Adrenal gland (tissue), 12 donors: ENCODE results near the gene CTBP2. TPM values are rescaled to one million over a fixed set of nuclear protein-coding genes. Genes with fewer than 3 reads are reported as not detected.
A peak's percentile ranks its signal among the peaks of the same experiment; 100 is the strongest.

Experiments
- DNase-seq, 7 donors: peaks; one replicate each; pipeline ENCODE4 v3.0.0-alpha.2; 2019 to 2020
- H3K27ac ChIP-seq, 5 donors: fragments of 200-600 bp; sonication (generic) in 4 of 5; 1 replicate in 3 of 5; 2 replicates in 2 of 5; pipeline versions ENCODE4 v1.5.1 to v1.8.0; 2016 to 2020; ENCODE audit warnings: mild to moderate bottlenecking in 1 of 5
- H3K27me3 ChIP-seq: fragments of 200-600 bp; 2 replicates; pipeline ENCODE4 v1.8.0; 2021
- H3K36me3 ChIP-seq, 2 donors: fragments of 200-600 bp; replicated peaks in 1 of 2; 1 replicate in 1 of 2; 2 replicates in 1 of 2; pipeline versions ENCODE4 v1.5.1 to v1.8.0; 2018 to 2022
- H3K4me1 ChIP-seq, 2 donors: fragments of 200-600 bp; replicated peaks in 1 of 2; 1 replicate in 1 of 2; 2 replicates in 1 of 2; pipeline versions ENCODE4 v1.5.1 to v1.8.0; 2018 to 2021
- H3K4me3 ChIP-seq, 4 donors: fragments of 200-600 bp; sonication (generic) in 3 of 4; one replicate each; pipeline ENCODE4 v1.5.1; 2016 to 2018
- H3K9me3 ChIP-seq, 3 donors: fragments of 200-600 bp; sonication (generic) in 1 of 3; replicated peaks in 1 of 3; 1 replicate in 2 of 3; 2 replicates in 1 of 3; pipeline versions ENCODE4 v1.5.1 to v1.8.0; 2016 to 2021
- POLR2A ChIP-seq, 2 donors: fragments of 450-650 bp; IDR thresholded peaks; one replicate each; pipeline ENCODE4 v1.6.1; 2017; ENCODE audit warnings: antibody characterized with exemption in 2 of 2, mild to moderate bottlenecking in 2 of 2, moderate library complexity in 1 of 2
- WGBS, 4 donors: extraction: QIAGEN DNeasy Blood & Tissue Kit in 2 of 4; methylation state at CpG; one replicate each; pipeline versions ENCODE4 v1.1.5 to v1.1.7; 2013 to 2017; 5-methylcytosine and 5-hydroxymethylcytosine counted together
- intact Hi-C, 2 donors: fragments of 100-400 bp; cut with DNase I; formaldehyde crosslinking; loops; one replicate each; pipeline versions ENCODE4 v1.14.1 to v1.15.0; 2022 to 2023
- polyA plus RNA-seq, 3 donors: library from polyadenylated mRNA; stranded (reverse); fragments of 200-250 nt in 2 of 3; fragments of 350-450 nt in 1 of 3; fragmentation: Illumina TruSeq in 1 of 3; extraction: RNeasy Lipid Tissue Mini Kit (QIAGEN cat#74804) in 1 of 3; gene quantifications; one replicate each; pipeline ENCODE4 v1.2.3, GENCODE V29; 2013 to 2014
- total RNA-seq, 9 donors: library from RNA; depleted of rRNA in 4 of 9; stranded (reverse); fragments of >200 nt in 4 of 9; fragments of 120-200 nt in 1 of 9; fragmentation: NEBNext Ultra II Directional in 1 of 9; extraction: Animal tissue kit (Norgen Biotek cat#: 25700) in 1 of 9; gene quantifications; one replicate each; pipeline versions ENCODE4 v1.1.0 to v1.2.4, GENCODE V29; 2013 to 2023
- TF ChIP-seq, protein P1 (sequence below), 6 experiments: fragments of 450-650 bp in 4 of 6; fragments of 200-600 bp in 2 of 6; sonication (generic) in 1 of 6; IDR thresholded peaks; 1 replicate in 5 of 6; 2 replicates in 1 of 6; pipeline versions ENCODE4 v1.5.1 to v1.8.0; 2016 to 2021; ENCODE audit warnings: antibody characterized with exemption in 6 of 6, mild to moderate bottlenecking in 2 of 6, moderate library complexity in 1 of 6
- donor health status: healthy with polysubstance abuse.
- donor health status: Bipolar disorder and iron deficiency.
- donor health status: DM: yes; HTN: yes; CAD: no.
- donor health status: DM: no; HTN: no; CAD: no.
- donor health status: DM: no; HTN: no; CAD: no.
- donor health status: DM: yes; HTN: yes; CAD: no.

Gene CTBP2
- total and polyA plus RNA-seq, 12 donors = 25.3 to 66.5 (median 45.7) TPM

DNA sequence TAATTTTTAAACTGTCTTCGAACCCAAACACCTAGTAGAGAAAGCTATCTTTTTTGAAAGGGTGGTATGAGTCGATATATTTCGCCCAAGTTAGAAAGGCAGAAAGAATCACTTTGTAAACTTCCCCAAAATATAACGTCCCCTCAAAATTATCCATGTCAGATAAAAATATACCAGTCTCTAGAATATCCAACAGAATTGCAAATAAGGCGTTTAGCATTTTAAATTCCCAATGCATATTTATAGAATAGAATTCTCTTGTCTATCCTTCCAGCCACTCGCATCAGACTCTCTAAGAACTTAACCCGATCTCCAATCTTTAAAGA, 2.1 kb downstream of the CTBP2 start:
- no peaks in the 10 kb centered on the region for H3K9me3 ChIP-seq

DNA sequence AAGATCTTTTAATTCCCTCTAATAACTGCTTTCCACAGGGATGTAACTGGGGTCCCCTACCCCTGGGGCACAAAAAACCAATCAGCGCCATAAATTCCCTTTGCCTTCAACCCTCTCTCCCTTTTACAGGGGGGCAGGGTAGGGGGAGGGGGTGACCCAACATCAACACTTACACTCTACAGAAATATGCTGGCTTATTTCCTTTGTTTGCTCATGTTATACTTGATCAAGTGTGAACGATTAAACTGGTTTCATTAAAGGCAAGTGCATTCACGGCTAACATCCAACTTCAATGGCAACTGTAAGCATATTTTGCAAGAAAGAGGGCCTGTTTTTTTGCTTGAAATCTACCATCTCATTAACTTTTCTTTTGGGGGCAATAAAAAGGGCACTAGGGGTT, 2.9 kb downstream of the CTBP2 start:
- Histone ChIP-seq H3K27me3 (no peaks in the 10 kb centered on the region), H3K4me3 (peak overlapping the region in 1 of 4 donors; percentile 97), H3K4me1 (peaks cover 44 to 65% of the 10 kb centered on the region in 2 donors), H3K36me3 (no peaks in the 10 kb centered on the region), H3K9me3 (no peaks in the 10 kb centered on the region), H3K27ac (peak overlapping the region in 2 of 5 donors; percentile 88 to 96)
- 36 to 48% (median 47%) methylated on average over 3 of the region's 3 CpGs for WGBS, 4 donors
- peak in 3 of 7 donors; percentile 5 to 28 (median 5) for DNase-seq
- TF ChIP-seq, protein P1, sequence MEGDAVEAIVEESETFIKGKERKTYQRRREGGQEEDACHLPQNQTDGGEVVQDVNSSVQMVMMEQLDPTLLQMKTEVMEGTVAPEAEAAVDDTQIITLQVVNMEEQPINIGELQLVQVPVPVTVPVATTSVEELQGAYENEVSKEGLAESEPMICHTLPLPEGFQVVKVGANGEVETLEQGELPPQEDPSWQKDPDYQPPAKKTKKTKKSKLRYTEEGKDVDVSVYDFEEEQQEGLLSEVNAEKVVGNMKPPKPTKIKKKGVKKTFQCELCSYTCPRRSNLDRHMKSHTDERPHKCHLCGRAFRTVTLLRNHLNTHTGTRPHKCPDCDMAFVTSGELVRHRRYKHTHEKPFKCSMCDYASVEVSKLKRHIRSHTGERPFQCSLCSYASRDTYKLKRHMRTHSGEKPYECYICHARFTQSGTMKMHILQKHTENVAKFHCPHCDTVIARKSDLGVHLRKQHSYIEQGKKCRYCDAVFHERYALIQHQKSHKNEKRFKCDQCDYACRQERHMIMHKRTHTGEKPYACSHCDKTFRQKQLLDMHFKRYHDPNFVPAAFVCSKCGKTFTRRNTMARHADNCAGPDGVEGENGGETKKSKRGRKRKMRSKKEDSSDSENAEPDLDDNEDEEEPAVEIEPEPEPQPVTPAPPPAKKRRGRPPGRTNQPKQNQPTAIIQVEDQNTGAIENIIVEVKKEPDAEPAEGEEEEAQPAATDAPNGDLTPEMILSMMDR (IDR thresholded peaks at IDR 0.05) = no peak
- TF ChIP-seq POLR2A (IDR thresholded peaks at IDR 0.05) = no peak
- intact Hi-C loops = loop anchor here in 1 of 2 donors (10.0 kb wide), 1 partner anchor 73 kb away; no protein-coding TSS in a partner anchor

More for the DNA sequence above, 2.1 kb downstream of the CTBP2 start:
- Histone ChIP-seq H3K27ac (peak overlapping the region; percentile 87 to 99 (median 94)), H3K4me3 (peak overlapping the region in 3 of 4 donors; percentile 40 to 97 (median 75)), H3K36me3 (no peaks in the 10 kb centered on the region), H3K27me3 (no peaks in the 10 kb centered on the region), H3K4me1 (peaks cover 39 to 58% of the 10 kb centered on the region in 2 donors)
- no peak for DNase-seq
- WGBS, 4 donors = 8 to 15% (median 11%) methylated on average over 7 of the region's 7 CpGs
- TF ChIP-seq POLR2A (IDR thresholded peaks at IDR 0.05) = no peak
- TF ChIP-seq, protein P1 (IDR thresholded peaks at IDR 0.05) = no peak
- intact Hi-C loops = loop anchor here in 1 of 2 donors (10.0 kb wide), 1 partner anchor 73 kb away; no protein-coding TSS in a partner anchor

DNA sequence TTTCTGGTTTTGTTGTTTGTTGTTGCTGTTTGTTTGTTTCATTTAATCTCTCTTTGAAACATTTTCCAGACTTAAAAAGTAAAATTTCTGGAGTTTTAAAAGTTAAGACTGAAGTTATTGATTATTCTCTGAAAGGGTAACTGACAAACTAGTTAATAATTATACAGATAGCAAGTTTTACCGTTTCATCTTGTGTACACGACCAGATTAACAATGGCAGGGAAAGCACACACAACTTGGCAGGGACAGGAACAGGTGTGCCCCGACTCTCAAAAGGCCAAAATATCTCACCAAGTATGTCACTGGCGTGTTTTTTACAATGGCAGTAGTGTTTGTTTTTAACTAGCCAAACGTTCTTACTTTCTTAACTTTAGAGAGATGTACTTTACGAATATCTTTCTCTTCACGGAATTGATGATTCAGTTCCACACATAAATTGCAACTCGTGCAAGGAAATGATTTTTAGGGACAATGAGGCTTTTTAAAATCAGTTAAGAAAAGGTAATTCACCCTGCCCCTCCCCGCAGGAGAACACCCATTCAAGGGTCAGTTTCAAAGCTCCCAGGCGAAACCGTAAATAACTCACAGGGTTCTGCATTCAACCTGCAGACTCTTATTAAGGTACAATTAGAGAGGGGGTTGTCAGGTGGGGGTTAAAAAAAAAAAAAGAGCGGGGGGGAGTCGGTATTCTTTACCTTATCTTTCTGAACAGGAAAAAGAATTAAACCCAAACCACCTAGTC, 3.5 kb downstream of the CTBP2 start:
- Histone ChIP-seq H3K9me3 (no peaks in the 10 kb centered on the region), H3K4me3 (peak overlapping the region in 1 of 4 donors; percentile 97), H3K36me3 (no peaks in the 10 kb centered on the region), H3K27me3 (no peaks in the 10 kb centered on the region), H3K4me1 (peaks cover 46 to 66% of the 10 kb centered on the region in 2 donors), H3K27ac (peak overlapping the region in 1 of 5 donors; percentile 96)
- peak in 2 of 7 donors; percentile 4 to 15 for DNase-seq
- intact Hi-C loops = loop anchor here in 1 of 2 donors (10.0 kb wide), 1 partner anchor 72 kb away; no protein-coding TSS in a partner anchor
- TF ChIP-seq, protein P1 (IDR thresholded peaks at IDR 0.05) = no peak
- TF ChIP-seq POLR2A (IDR thresholded peaks at IDR 0.05) = no peak
- WGBS, 4 donors = 39 to 46% (median 44%) methylated on average over 13 of the region's 13 CpGs

DNA sequence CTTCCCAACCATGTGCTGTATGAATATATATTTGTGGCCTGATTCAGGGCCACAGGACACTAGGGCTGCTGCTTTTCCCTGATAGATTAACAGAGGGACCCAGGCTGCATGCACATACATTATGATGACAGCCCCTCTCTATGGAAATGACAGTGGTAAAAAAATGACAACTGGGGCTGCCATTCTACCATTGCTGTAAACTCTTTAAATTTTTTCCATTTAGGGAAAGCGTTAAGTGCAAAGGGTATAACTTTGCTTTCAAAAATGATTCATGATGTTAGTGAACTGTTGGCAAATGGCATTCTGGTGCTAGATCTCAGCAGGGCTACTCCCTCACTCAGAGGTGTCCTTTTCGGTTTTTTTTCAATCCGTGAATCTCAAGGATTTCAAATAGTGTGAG, 4.2 kb downstream of the CTBP2 start:
- DNase-seq = peak in 2 of 7 donors; percentile 1 to 17
- H3K4me3 ChIP-seq = no peak overlapping the region
- H3K27me3 ChIP-seq = no peaks in the 10 kb centered on the region
- no peak overlapping the region for H3K27ac ChIP-seq
- H3K4me1 ChIP-seq = peaks cover 44 to 70% of the 10 kb centered on the region in 2 donors
- intact Hi-C loops = loop anchor here in 1 of 2 donors (10.0 kb wide), 1 partner anchor 71 kb away; no protein-coding TSS in a partner anchor
- H3K36me3 ChIP-seq = no peaks in the 10 kb centered on the region
- TF ChIP-seq, protein P1 (IDR thresholded peaks at IDR 0.05) = no peak
- TF ChIP-seq POLR2A (IDR thresholded peaks at IDR 0.05) = no peak
- H3K9me3 ChIP-seq = no peaks in the 10 kb centered on the region
- 35 to 45% (median 41%) methylated on average over 3 of the region's 3 CpGs for WGBS, 4 donors
